GM12878 (cell line): ENCODE data around the gene TXLNG.

Source experiments
- CHD2 ChIP-seq: IDR thresholded peaks from 2 replicates; pipeline ENCODE4 v1.6.1; 2011; ENCODE audit warnings: low read depth, low read length, improper control_type of control experiment, borderline replicate concordance
- CTCF ChIP-seq, 3 experiments: IDR thresholded peaks in 2 of 3; conservative IDR thresholded peaks in 1 of 3; 2 replicates each; pipeline ENCODE4 v1.5.1; 2011; ENCODE audit warnings: low read depth in 3 of 3, low read length in 3 of 3, mild to moderate bottlenecking in 3 of 3, control low read depth in 2 of 3, moderate library complexity in 2 of 3, inconsistent platforms in 1 of 3, mixed read lengths in 1 of 3; ENCODE audit not compliant: control insufficient read depth in 2 of 3, insufficient read depth in 1 of 3; ENCODE audit errors: extremely low read depth in 1 of 3
- ELK1 ChIP-seq: IDR thresholded peaks from 2 replicates; pipeline ENCODE4 v1.6.1; 2012; ENCODE audit warnings: low read depth, low read length, improper control_type of control experiment
- PKNOX1 ChIP-seq: fragments of 450-650 bp; IDR thresholded peaks from 2 replicates; pipeline ENCODE4 v1.6.1; 2016; ENCODE audit warnings: mild to moderate bottlenecking

DNA sequence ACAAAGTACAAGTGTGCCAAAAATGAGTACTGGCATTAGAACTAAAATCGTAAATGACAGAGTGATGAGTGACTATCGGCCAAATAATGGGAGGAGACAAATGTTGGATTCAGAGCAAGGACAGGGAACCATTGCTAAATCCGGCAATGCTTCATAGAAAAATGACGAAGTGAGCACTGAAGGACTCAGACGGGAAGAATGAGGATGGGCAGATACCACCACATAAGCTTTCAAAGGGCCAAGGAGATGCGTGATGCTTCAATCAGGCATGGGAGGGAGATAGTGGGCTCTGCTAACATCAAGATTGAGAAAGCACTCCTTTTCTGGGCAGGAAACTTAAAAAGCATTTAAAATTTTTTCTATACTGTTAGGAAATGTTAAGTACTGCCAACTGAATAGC is 62.3 kb downstream of the TXLNG start:
- no peak for TF ChIP-seq ELK1
- TF ChIP-seq PKNOX1: no peak
- TF ChIP-seq CHD2: no peak
- TF ChIP-seq CTCF (IDR thresholded peaks at IDR 0.05 in 2 of 3, conservative IDR thresholded peaks at IDR 0.05 in 1 of 3; ENCODE audit: control insufficient read depth in 2 of 3, extremely low read depth in 1 of 3, insufficient read depth in 1 of 3, low read depth in 3 of 3, low read length in 3 of 3): no peak
